GM12873 (cell line): ENCODE results near the gene ANGPTL4.

Experiments used
- TF ChIP-seq, protein P1 (sequence below): IDR thresholded peaks from 2 replicates; pipeline ENCODE4 v1.5.1; 2012; ENCODE audit warnings: low read depth, mild to moderate bottlenecking, moderate library complexity, low read length, control low read depth; ENCODE audit not compliant: insufficient read depth; ENCODE audit errors: missing control alignments

Gene ANGPTL4

GRCh38 chr19:8398311-8398771 is 34.4 kb downstream of the ANGPTL4 start:
- TF ChIP-seq, protein P1, sequence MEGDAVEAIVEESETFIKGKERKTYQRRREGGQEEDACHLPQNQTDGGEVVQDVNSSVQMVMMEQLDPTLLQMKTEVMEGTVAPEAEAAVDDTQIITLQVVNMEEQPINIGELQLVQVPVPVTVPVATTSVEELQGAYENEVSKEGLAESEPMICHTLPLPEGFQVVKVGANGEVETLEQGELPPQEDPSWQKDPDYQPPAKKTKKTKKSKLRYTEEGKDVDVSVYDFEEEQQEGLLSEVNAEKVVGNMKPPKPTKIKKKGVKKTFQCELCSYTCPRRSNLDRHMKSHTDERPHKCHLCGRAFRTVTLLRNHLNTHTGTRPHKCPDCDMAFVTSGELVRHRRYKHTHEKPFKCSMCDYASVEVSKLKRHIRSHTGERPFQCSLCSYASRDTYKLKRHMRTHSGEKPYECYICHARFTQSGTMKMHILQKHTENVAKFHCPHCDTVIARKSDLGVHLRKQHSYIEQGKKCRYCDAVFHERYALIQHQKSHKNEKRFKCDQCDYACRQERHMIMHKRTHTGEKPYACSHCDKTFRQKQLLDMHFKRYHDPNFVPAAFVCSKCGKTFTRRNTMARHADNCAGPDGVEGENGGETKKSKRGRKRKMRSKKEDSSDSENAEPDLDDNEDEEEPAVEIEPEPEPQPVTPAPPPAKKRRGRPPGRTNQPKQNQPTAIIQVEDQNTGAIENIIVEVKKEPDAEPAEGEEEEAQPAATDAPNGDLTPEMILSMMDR: no peak

DNA sequence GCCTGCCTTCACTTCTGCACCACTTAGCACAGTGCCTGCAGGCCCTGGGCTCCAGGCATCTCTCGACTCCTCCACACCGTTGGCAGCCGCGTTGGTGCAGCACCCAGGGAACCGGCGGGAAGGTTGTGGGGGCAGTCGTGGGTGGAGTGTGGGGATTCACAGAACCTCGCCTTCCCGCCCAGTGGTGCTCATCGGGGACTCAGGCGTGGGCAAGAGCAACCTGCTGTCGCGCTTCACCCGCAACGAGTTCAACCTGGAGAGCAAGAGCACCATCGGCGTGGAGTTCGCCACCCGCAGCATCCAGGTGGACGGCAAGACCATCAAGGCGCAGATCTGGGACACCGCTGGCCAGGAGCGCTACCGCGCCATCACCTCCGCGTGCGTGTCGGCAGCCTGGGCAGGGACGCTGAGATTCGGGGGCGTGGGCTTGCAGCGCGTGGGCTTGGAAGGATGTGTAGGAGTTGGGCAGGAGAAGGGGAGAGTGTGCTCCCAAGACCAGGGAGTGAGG is 35.8 kb downstream of the ANGPTL4 start:
- TF ChIP-seq, protein P1: no peak

DNA sequence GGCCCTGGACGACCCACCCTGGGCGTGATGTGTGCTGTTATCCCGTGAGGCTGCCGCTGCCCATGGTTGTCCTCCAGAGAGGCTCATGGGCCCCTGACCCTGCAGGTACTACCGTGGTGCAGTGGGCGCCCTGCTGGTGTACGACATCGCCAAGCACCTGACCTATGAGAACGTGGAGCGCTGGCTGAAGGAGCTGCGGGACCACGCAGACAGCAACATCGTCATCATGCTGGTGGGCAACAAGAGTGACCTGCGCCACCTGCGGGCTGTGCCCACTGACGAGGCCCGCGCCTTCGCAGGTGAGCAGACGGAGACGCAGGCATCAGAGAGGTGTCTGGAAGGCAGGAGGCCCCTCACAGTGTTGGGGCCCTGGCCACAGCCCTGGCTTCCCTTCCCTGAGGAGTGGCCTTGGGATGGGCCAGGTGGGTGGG is 38.0 kb downstream of the ANGPTL4 start:
- TF ChIP-seq, protein P1: no peak

DNA sequence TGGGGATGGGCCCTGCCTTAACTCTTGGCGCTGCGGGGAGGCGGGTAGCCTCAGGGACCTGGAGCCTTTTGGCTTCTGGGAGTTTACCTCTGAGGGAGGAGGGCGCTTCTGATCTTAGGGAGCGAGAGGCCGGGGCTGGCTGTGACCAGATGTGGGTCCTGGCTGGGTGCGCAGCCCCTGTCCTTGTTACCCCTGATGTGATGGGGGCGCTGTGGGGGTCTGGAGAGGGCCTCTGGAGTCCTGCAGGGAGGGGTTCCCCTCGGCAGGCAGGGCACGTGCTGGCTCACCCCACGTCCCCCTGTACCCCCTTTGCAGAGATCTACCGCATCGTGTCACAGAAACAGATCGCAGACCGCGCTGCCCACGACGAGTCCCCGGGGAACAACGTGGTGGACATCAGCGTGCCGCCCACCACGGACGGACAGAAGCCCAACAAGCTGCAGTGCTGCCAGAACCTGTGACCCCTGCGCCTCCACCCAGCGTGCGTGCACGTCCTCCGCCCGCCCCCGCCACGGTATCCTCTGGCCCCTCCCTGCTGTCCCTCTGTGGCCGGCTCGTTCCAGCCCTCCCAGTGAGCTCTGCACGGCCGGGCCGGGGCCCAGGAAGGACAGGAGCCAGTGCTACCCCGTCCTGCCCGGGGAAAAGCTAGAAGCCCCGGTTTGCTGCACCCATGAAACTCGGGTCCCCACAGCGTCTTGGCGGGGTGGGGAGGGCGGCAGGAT is 39.3 kb downstream of the ANGPTL4 start:
- TF ChIP-seq, protein P1: no peak

DNA sequence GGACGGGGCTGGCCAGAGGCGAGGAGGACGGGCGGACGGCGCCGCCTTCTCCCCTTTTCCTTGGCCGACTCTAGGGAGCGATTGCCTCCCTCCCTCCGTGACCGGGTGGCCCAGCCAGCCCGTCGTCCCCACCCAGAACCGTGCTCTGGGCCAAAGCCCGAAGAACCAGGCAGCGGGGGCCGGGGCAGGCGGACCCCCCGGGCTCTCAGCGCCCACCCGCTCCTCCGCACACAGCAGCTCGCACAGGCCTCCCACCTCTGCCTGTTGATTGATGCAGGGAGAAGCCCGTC is 39.8 kb downstream of the ANGPTL4 start:
- TF ChIP-seq, protein P1: no peak

DNA sequence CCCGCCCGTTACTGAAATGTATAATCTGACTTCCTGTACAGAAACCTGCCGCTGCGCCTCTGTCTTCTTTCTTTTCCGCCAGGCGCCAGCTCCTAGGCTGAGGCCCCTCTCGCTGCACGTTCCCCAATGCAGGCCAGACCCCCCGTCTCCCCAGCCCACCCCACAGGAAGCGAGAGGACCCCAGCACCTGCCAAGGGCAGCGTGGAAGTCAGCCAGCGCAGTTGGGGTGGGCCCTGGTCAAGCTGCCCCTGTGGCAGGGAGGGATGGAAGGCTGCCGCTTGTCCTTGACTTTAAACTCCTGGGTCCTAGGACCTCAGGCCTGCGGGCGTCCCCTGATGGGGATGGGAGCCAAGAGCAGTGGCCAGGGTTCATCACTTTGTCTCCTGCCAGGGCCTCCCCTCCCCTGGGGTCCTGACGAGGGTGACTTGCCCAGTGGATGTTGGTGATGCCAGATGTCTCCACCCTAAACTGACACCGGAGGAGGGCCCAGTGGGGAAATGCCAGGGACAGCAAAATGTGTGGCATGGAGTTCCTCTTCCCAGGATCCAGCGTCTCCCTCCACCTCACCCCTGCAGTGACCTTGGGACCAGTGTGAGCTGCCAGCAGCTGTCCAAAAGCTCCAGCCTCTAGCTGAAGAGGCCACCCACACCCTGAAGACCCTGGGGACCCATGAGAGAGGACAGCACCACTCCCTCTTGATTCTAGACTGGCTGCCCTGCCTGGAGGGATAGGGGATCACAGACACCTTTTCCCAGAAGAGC is 40.6 kb downstream of the ANGPTL4 start:
- TF ChIP-seq, protein P1: no peak

- TF ChIP-seq, protein P1: peak; percentile 61
Observed at GRCh38 chr19:8412783-8413628, 49.1 kb downstream of the ANGPTL4 start, which contains the start of gene MARCHF2. Gene MARCHF2, plus strand, starts transcription at chr19:8413305. Its CDS starts 8,536 bp downstream, at chr19:8421841.
